Measurements from ENCODE around the gene ZNF608.

ZNF608 gene

GRCh38 chr5:124752854-124753720 is 6.6 kb upstream of the ZNF608 start:
- DNase-seq: no peak

GRCh38 chr5:124751031-124751430 is 4.6 kb upstream of the ZNF608 start:
- DNase-seq: no peak

GRCh38 chr5:124748687-124749594 is 2.5 kb upstream of the ZNF608 start:
- DNase-seq: peak; percentile 25

GRCh38 chr5:124747791-124748686 is 1.6 kb upstream of the ZNF608 start:
- no peak for DNase-seq

- DNase-seq: no peak
Measured at GRCh38 chr5:124746916-124747790, 714 bp upstream of the ZNF608 start.

- DNase-seq: no peak
Measured at GRCh38 chr5:124745007-124745927, 1.2 kb downstream of the ZNF608 start.

GRCh38 chr5:124744170-124744971 is 2.1 kb downstream of the ZNF608 start:
- DNase-seq: no peak

GRCh38 chr5:124743602-124744169 is 2.8 kb downstream of the ZNF608 start:
- DNase-seq: no peak

GRCh38 chr5:124742983-124743601 is 3.3 kb downstream of the ZNF608 start:
- no peak for DNase-seq

- DNase-seq: no peak
Measured at GRCh38 chr5:124742521-124742920, 3.9 kb downstream of the ZNF608 start.

GRCh38 chr5:124741711-124742496 is 4.5 kb downstream of the ZNF608 start:
- no peak for DNase-seq

GRCh38 chr5:124740991-124741583 is 5.4 kb downstream of the ZNF608 start:
- no peak for DNase-seq

GRCh38 chr5:124740071-124740470 is 6.4 kb downstream of the ZNF608 start:
- DNase-seq: no peak

- no peak for DNase-seq
Measured at GRCh38 chr5:124739634-124740025, 6.8 kb downstream of the ZNF608 start.

- no peak for DNase-seq
Measured at GRCh38 chr5:124738681-124739633, 7.5 kb downstream of the ZNF608 start.

- no peak for DNase-seq
Measured at GRCh38 chr5:124737651-124738050, 8.8 kb downstream of the ZNF608 start.

All from CD4-positive, alpha-beta T cell treated with Interleukin-17A for 1 hour (primary cell).